HEK293T (cell line): ENCODE results near the gene AARS1.

Source experiments
- ARNT ChIP-seq: fragments of 450-650 bp; IDR thresholded peaks from 2 replicates; pipeline ENCODE4 v1.6.1; 2017; ENCODE audit warnings: mild to moderate bottlenecking
- BHLHE40 ChIP-seq: fragments of 450-650 bp; IDR thresholded peaks from 2 replicates; pipeline ENCODE4 v1.6.1; 2016; ENCODE audit warnings: mild to moderate bottlenecking, moderate library complexity, borderline replicate concordance
- ELF4 ChIP-seq: fragments of 450-650 bp; IDR thresholded peaks from 2 replicates; pipeline ENCODE4 v1.6.1; 2017; ENCODE audit warnings: antibody characterized with exemption
- FOXK2 ChIP-seq: fragments of 450-650 bp; IDR thresholded peaks from 2 replicates; pipeline ENCODE4 v1.6.1; 2016; ENCODE audit warnings: mild to moderate bottlenecking
- FOXM1 ChIP-seq: fragments of 450-650 bp; IDR thresholded peaks from 2 replicates; pipeline ENCODE4 v1.6.1; 2017; ENCODE audit warnings: mild to moderate bottlenecking, borderline replicate concordance
- L3MBTL2 ChIP-seq: fragments of 450-650 bp; conservative IDR thresholded peaks from 2 replicates; pipeline ENCODE4 v1.6.1; 2016; ENCODE audit warnings: mild to moderate bottlenecking
- LEF1 ChIP-seq: fragments of 450-650 bp; IDR thresholded peaks from 2 replicates; pipeline ENCODE4 v1.6.1; 2017; ENCODE audit warnings: mild to moderate bottlenecking, borderline replicate concordance
- SP1 ChIP-seq: fragments of 450-650 bp; IDR thresholded peaks from 2 replicates; pipeline ENCODE4 v1.6.1; 2017
- SUZ12 ChIP-seq: fragments of 450-650 bp; IDR thresholded peaks from 2 replicates; pipeline ENCODE4 v1.6.1; 2016; ENCODE audit warnings: mild to moderate bottlenecking
- TARDBP ChIP-seq: fragments of 450-650 bp; IDR thresholded peaks from 2 replicates; pipeline ENCODE4 v1.6.1; 2016
- ZNF384 ChIP-seq: fragments of 450-650 bp; IDR thresholded peaks from 2 replicates; pipeline ENCODE4 v1.6.1; 2016
- TF ChIP-seq, protein P1 (sequence below): fragments of 450-650 bp; IDR thresholded peaks from 2 replicates; pipeline ENCODE4 v1.6.1; 2016

- TF ChIP-seq SUZ12: no peak
- no peak for TF ChIP-seq ARNT
- TF ChIP-seq TARDBP: no peak
- TF ChIP-seq ZNF384: no peak
- no peak for TF ChIP-seq SP1
- TF ChIP-seq, protein P1, sequence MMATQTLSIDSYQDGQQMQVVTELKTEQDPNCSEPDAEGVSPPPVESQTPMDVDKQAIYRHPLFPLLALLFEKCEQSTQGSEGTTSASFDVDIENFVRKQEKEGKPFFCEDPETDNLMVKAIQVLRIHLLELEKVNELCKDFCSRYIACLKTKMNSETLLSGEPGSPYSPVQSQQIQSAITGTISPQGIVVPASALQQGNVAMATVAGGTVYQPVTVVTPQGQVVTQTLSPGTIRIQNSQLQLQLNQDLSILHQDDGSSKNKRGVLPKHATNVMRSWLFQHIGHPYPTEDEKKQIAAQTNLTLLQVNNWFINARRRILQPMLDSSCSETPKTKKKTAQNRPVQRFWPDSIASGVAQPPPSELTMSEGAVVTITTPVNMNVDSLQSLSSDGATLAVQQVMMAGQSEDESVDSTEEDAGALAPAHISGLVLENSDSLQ: no peak
- peak; percentile 82 for TF ChIP-seq L3MBTL2
- no peak for TF ChIP-seq FOXM1
- TF ChIP-seq ELF4: peak; percentile 62
- TF ChIP-seq FOXK2: no peak
- no peak for TF ChIP-seq LEF1
- no peak for TF ChIP-seq BHLHE40
These were observed 10.0 kb upstream of the AARS1 start, which contains the start of gene DDX19B for GRCh38 chr16:70298988-70299938.
